Left ventricle myocardium superior (tissue), 1 donor: ENCODE measurements around the gene SMCO4. TPM values are rescaled to one million over a fixed set of nuclear protein-coding genes. Genes with fewer than 3 reads are reported as not detected.
A peak's percentile ranks its signal among the peaks of the same experiment; 100 is the strongest.

Experiments
- ATAC-seq: fragments of 200-7000 bp; cut with Tn5 transposase; one replicate; pipeline ENCODE4 v1.9.1; 2020; ENCODE audit warnings: mild to moderate bottlenecking, moderate library complexity
- DNase-seq: peaks from one replicate; pipeline ENCODE4 v3.0.0-alpha.2; 2020
- intact Hi-C: fragments of 100-400 bp; cut with micrococcal nuclease; formaldehyde crosslinking; loops from one replicate; pipeline ENCODE4 v1.11.0; 2022
- total RNA-seq: library from RNA; stranded (reverse); fragmentation: NEBNext Ultra II Directional; extraction: Animal tissue kit (Norgen Biotek cat#: 25700); gene quantifications from one replicate; pipeline ENCODE4 v1.2.1, GENCODE V29; 2021
- donor health status: DM: no; HTN: yes; CAD: no; lungs with severe emphysema.

SMCO4 gene
- total RNA-seq, 1 donor from 2014 or later, result 50.7 TPM

- ATAC-seq, result no peak
- intact Hi-C loops, result no loop called here
- DNase-seq, result no peak
These were observed 21.7 kb upstream of the SMCO4 start for GRCh38 chr11:93564895-93565294.

GRCh38 chr11:93563857-93564256, 20.7 kb upstream of the SMCO4 start:
- ATAC-seq (no peak), DNase-seq (no peak)
- intact Hi-C loops, result no loop called here

- intact Hi-C loops, result no loop called here
- no peak for DNase-seq
These were observed 17.2 kb upstream of the SMCO4 start for GRCh38 chr11:93560199-93560932.

GRCh38 chr11:93559681-93560080, 16.5 kb upstream of the SMCO4 start:
- no peak for ATAC-seq
- no peak for DNase-seq
- intact Hi-C loops, result no loop called here

More at GRCh38 chr11:93560199-93560932, 17.2 kb upstream of the SMCO4 start:
- ATAC-seq, result no peak

DNA sequence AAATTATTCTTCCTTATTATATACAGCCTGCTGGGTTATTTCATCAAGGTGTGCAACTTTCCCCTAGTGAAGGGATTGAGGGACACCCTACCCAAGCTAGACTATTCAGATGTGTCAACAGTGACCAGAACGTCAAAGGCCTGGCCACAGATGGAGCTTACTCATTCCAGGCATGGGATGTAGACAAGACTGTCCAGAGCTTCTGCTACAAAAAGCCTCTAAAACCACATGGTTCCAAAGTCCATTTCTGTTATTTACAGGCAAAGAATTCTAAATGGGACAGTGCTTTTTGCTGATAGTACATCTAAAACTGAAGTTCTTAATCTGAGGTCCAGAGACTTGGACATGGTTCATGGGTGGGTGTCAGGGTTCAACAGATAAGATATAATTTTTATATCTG, 9.7 kb upstream of the SMCO4 start:
- no peak for ATAC-seq
- intact Hi-C loops, result no loop called here
- DNase-seq, result no peak

- DNase-seq (no peak), ATAC-seq (no peak)
- intact Hi-C loops, result loop anchor here (10.0 kb wide), 1 partner anchor 105 kb away; no protein-coding TSS in a partner anchor
These were observed 6.8 kb upstream of the SMCO4 start for GRCh38 chr11:93549976-93550375.

DNA sequence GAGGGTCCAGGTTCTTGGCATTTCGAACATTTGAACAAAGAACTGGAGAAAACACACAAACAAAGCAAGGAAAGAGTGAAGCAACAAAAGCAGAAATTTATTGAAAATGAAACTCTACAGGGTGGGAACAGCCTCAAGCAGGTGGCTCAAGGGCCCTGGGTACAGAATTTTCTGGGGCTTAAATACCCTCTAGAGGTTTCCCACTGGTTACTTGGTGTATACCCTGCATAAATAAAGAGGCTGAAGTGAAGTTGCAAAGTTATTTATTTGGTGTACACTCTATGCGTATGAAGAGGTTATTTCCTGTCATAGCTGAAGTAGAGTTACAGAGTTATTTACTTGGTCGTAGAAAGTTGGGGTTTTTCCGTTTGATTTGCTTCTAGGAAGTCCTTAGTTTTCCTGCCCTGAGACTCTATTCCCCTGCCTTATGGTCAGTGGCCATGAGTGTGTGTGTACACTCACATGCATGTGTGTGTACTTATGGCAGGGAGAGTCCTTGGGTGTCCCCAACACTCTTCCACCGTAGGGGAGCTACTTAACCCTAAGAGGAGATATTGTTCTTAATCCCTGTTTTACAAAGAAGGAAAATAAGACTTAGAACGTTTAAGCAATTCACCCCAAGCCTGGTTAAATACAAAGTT, 5.6 kb upstream of the SMCO4 start:
- intact Hi-C loops, result loop anchor here (10.0 kb wide), 1 partner anchor 106 kb away; no protein-coding TSS in a partner anchor

DNA sequence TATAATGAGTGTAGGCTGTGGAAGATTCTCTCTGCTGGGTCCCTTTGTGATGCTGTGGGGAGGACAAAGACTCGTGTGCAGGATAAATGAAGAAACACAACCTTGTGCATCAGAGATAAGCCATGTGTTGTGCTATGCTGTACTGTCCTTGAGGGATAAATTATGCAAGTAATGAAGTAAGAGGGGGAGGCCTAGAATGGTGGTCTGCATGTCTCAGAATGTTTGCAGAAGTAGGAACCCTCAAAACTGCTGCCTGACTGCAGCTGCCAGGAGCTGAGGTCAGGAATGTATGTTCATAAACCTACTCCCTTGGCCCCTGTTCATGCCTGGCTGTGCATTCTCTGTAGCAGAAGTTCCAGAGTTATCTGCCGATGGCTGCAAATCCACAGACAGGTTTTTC, 4.6 kb upstream of the SMCO4 start:
- intact Hi-C loops, result loop anchor here (10.0 kb wide), 1 partner anchor 107 kb away; no protein-coding TSS in a partner anchor
- ATAC-seq, result no peak

More for the DNA sequence above, 5.6 kb upstream of the SMCO4 start:
- ATAC-seq (no peak), DNase-seq (no peak)

GRCh38 chr11:93547028-93547427, 3.8 kb upstream of the SMCO4 start:
- ATAC-seq (no peak), DNase-seq (no peak)
- intact Hi-C loops, result loop anchor here (10.0 kb wide), 1 partner anchor 108 kb away; no protein-coding TSS in a partner anchor

More for the DNA sequence above, 4.6 kb upstream of the SMCO4 start:
- DNase-seq, result no peak

- ATAC-seq (no peak), DNase-seq (no peak)
- intact Hi-C loops, result loop anchor here (10.0 kb wide), 1 partner anchor 109 kb away; no protein-coding TSS in a partner anchor
These were observed 2.4 kb upstream of the SMCO4 start for GRCh38 chr11:93545566-93545965.

DNA sequence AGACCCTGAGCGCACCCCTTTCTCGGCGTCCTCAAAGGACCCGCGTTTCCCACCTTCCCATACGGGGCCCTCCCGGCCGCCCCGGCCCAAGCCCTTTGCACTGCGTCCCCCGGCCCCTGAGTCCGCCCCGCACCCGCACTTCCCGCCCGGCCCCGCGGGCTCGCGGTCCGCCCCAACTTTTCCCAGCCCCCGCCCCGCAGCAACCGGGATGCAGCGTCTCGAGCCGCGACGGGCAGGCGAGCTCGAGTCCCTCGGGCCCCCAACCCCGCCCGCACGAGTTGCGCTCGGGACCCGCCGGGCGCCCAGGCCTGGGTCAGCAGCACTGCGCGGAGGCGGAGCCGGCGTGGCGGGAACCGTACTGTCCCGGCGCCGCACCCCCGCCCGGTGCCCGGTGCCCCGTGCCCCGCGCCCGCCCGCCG, 371 bp downstream of the SMCO4 start:
- DNase-seq (no peak), ATAC-seq (peak; percentile 68)
- intact Hi-C loops, result loop anchor here (10.0 kb wide), 1 partner anchor 112 kb away; no protein-coding TSS in a partner anchor

DNA sequence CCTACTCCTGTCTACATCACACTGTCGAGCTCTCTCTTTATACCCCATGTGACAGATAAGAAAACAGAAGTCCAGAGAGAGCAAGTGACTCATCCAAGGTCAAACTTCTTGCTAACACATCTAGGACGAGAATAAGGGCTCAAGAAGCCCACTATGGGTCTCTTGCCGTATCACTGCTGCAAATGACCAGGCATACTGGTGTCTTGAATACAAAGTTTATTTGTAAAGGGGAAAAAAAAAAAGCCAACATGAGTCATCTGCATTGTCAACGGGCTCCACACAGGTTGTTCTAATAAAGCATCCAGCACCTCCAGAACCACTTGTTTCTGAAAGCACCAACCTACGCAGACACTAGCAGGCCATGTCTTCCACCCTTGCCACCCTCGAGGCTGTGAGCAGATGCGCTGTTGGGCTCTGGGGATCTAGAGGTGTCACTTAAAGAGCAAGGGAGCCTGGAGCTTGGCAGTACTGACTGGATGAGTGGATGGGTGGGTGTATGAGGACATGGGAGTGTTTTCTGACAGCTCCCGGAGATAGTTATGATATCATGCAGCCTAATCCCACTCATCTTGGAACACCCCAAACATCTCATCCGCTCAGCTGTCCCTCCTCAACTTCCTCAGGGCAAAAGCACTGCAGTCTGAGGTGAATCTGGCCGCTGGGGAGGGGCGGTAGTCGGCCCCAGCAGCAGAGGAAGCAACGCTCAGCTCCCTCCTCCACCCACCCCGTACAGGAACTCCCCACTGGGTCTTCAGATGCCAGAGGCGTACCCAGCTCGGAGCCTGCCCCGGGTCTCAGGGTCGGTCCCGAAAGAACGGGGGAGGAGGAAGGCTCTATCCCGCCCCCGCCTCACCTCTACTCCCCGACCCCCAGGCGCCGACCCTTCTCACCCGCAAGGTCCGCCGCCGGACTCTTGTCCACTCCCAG, 1.0 kb downstream of the SMCO4 start:
- DNase-seq (peak; percentile 62), ATAC-seq (peak; percentile 68)
- intact Hi-C loops, result loop anchor here (10.0 kb wide), 1 partner anchor 113 kb away; no protein-coding TSS in a partner anchor

DNA sequence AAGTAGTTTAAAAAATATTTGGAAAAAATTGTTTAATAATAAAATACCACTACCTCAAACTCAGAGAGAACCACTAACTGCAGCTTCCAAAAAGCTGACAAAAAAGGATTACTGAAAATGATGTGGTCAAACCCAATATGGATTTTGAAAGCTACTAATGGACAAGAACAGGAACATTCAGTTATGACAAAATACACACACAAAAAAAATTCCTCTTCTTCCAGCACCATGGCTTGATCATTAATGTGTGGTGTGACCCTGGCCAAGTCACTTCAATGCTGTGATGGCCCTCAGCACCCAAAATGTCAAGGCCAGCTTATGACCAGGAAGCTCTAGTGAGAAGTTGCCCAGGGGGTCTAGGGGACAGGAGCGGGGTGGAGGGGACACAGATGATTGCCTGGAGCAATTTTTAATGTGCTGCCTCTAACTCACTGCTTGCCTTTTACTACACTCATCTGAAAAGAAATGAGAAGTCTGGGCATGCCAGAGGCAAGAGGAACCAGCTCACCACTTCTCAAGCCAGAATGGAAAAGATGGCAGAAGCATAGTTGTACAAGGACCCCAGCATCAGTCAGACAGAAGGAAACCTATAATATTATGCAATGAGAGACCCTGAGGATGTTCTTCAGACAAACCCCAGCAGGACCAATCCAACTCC, 2.2 kb downstream of the SMCO4 start:
- ATAC-seq, result no peak
- intact Hi-C loops, result loop anchor here (10.0 kb wide), 1 partner anchor 114 kb away; no protein-coding TSS in a partner anchor
- DNase-seq, result no peak

- ATAC-seq (no peak), DNase-seq (no peak)
- intact Hi-C loops, result loop anchor here (10.0 kb wide), 1 partner anchor 114 kb away; no protein-coding TSS in a partner anchor
These were observed 2.9 kb downstream of the SMCO4 start for GRCh38 chr11:93540337-93540736.

- DNase-seq (peak; percentile 56), ATAC-seq (peak; percentile 18)
- intact Hi-C loops, result loop anchor here (5.0 kb wide), 1 partner anchor 301 kb away; no protein-coding TSS in a partner anchor
These were observed 5.4 kb downstream of the SMCO4 start for GRCh38 chr11:93537767-93538261.

DNA sequence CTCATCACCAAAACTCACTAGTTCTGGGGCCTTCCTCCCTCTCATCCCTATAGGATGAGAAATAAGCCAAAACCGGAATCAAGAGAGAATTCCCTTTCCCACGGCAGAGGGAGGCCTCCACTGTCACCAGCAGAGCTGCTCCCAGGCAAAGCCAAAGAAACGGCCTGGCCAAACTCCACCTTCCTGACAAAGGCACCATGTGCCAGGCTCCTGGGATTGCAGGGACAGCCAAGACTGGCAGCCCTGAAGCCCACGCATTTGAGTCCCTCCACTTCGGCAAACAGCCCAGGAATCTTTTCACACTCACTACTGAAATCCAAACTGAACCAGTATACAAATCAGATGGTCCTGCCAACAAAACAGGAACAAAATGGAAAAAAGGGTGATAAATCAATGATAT, 6.1 kb downstream of the SMCO4 start:
- ATAC-seq (peak; percentile 90), DNase-seq (peak; percentile 80)
- intact Hi-C loops, result loop anchor here (5.0 kb wide), 1 partner anchor 300 kb away; no protein-coding TSS in a partner anchor

DNA sequence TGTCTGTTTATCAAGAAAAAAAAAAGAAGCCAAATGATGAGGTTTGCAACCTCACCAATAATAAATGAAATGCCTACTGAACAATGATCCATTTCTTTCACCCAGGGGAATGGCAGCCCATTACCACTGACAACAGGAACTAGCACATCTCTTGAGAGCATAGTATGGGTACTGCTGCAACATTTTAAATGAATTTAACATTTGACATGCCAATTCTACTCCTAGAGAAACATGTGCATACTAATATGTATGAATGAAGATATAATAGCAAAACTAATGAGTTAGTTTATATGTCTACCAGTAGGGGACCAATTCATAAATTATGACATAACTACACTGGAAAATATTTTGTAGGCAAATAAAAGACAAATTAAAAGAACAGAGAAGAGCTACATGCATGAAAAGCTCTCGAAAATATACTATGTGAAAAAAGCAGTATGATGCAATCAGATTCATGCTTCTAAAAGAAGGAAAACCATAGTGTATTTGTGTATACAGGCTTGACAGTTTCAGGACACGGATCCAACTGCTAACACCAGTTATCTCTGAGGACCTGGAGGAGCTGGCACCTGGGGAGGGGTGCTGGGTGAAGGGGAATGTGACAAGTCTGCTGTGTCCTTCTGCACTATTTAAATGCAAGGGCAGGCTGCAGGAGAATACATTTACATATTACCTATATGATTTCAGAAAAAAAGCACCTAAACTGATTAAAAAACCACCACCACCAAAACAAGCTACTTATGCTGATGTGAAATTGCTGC, 6.9 kb downstream of the SMCO4 start:
- peak; percentile 68 for DNase-seq
- ATAC-seq, result peak; percentile 88
- intact Hi-C loops, result loop anchor here (5.0 kb wide), 1 partner anchor 299 kb away; no protein-coding TSS in a partner anchor
